B cell (primary cell): ENCODE measurements around the gene EDN1. TPM values are rescaled to one million over a fixed set of nuclear protein-coding genes. Genes with fewer than 3 reads are reported as not detected.

Experiments
- ATAC-seq: fragments of 200-7000 bp; cut with Tn5 transposase; one replicate; pipeline ENCODE4 v1.10.0; 2021; ENCODE audit warnings: low read depth, mild to moderate bottlenecking, moderate number of reproducible peaks, moderate library complexity
- CTCF ChIA-PET: fragments of 350-600 bp; sonication (Branson Sonifier 250); formaldehyde crosslinking; loops from one replicate; lab custom pipeline; 2021; ENCODE audit warnings: antibody characterized with exemption, inconsistent platforms; lab: Charles Lee
- POLR2A ChIA-PET: fragments of 350-600 bp; sonication (Branson Sonifier 250); formaldehyde crosslinking; loops from one replicate; lab custom pipeline; 2021; ENCODE audit warnings: antibody characterized with exemption; lab: Charles Lee
- DNase-seq: peaks from one replicate; pipeline ENCODE4 v3.0.0; 2013
- H2AFZ ChIP-seq: 2 replicates; pipeline ENCODE4 v1.6.1; 2012; ENCODE audit warnings: mild to moderate bottlenecking, low read depth, low read length; ENCODE audit not compliant: insufficient read depth, poor library complexity, severe bottlenecking
- H3K27ac ChIP-seq, 2 donors: 1 replicate in 1 of 2; 2 replicates in 1 of 2; pipeline ENCODE4 v1.5.1; 2012 to 2013; ENCODE audit warnings: low read length in 2 of 2, mild to moderate bottlenecking in 2 of 2, moderate library complexity in 1 of 2
- H3K27me3 ChIP-seq, 4 experiments: fragments of 200-600 bp in 1 of 4; sonication (generic) in 1 of 4; replicated peaks in 1 of 4; 1 replicate in 2 of 4; 2 replicates in 2 of 4; pipeline versions ENCODE4 v1.6.1 to v1.7.0; 2013 to 2016; ENCODE audit warnings: low read length in 3 of 4, mild to moderate bottlenecking in 2 of 4, mixed read lengths in 1 of 4, moderate library complexity in 1 of 4; ENCODE audit not compliant: insufficient read depth in 4 of 4, control insufficient read depth in 3 of 4; ENCODE audit errors: control extremely low read depth in 1 of 4
- H3K36me3 ChIP-seq, 2 experiments: replicated peaks in 1 of 2; 1 replicate in 1 of 2; 2 replicates in 1 of 2; pipeline versions ENCODE4 v1.6.1 to v1.7.1; 2013; ENCODE audit warnings: low read length in 1 of 2; ENCODE audit not compliant: insufficient read depth in 2 of 2, control insufficient read depth in 1 of 2; ENCODE audit errors: control extremely low read depth in 1 of 2, extremely low read depth in 1 of 2
- H3K4me1 ChIP-seq, 2 donors: fragments of 200-600 bp in 1 of 2; sonication (generic) in 1 of 2; 1 replicate in 1 of 2; 2 replicates in 1 of 2; pipeline versions ENCODE4 v1.5.1 to v1.6.1; 2013 to 2017; ENCODE audit warnings: low read length in 2 of 2; ENCODE audit not compliant: control insufficient read depth in 2 of 2, insufficient read depth in 2 of 2
- H3K4me2 ChIP-seq: replicated peaks from 2 replicates; pipeline ENCODE3; 2012; ENCODE audit warnings: mild to moderate bottlenecking, low read depth, low read length; ENCODE audit not compliant: poor library complexity, severe bottlenecking
- H3K4me3 ChIP-seq, 5 experiments: fragments of 200-600 bp in 1 of 5; sonication (generic) in 1 of 5; 1 replicate in 3 of 5; 2 replicates in 2 of 5; pipeline versions ENCODE4 v1.5.1 to v1.7.0; 2011 to 2016; ENCODE audit warnings: low read length in 4 of 5, mild to moderate bottlenecking in 4 of 5, low read depth in 2 of 5, control low read depth in 1 of 5, moderate library complexity in 1 of 5; ENCODE audit not compliant: insufficient read depth in 1 of 5; ENCODE audit errors: control extremely low read depth in 1 of 5, extremely low read depth in 1 of 5
- H3K79me2 ChIP-seq: fragments of 200-600 bp; sonication (generic); one replicate; pipeline ENCODE4 v1.6.0; 2016; ENCODE audit warnings: low read length; ENCODE audit not compliant: control insufficient read depth, insufficient read depth
- H3K9ac ChIP-seq: fragments of 200-600 bp; sonication (generic); 2 replicates; pipeline ENCODE4 v1.6.1; 2017; ENCODE audit warnings: mild to moderate bottlenecking, low read length, moderate library complexity
- H3K9me3 ChIP-seq, 3 donors: one replicate each; pipeline versions ENCODE4 v1.6.1 to v1.7.1; 2013; ENCODE audit warnings: low read length in 2 of 3; ENCODE audit not compliant: control insufficient read depth in 2 of 3, insufficient read depth in 1 of 3; ENCODE audit errors: control extremely low read depth in 1 of 3
- H4K20me1 ChIP-seq: 2 replicates; pipeline ENCODE4 v1.6.0; 2012; ENCODE audit warnings: mild to moderate bottlenecking, low read length; ENCODE audit not compliant: insufficient read depth, control insufficient read depth, poor library complexity, severe bottlenecking
- H3K27ac Mint-ChIP-seq: one replicate; pipeline ENCODE4 v1.8.0; 2021; ENCODE audit warnings: mixed read lengths
- H3K27me3 Mint-ChIP-seq: one replicate; pipeline ENCODE4 v1.8.0; 2021; ENCODE audit warnings: mixed read lengths
- H3K4me1 Mint-ChIP-seq: one replicate; pipeline ENCODE4 v1.8.0; 2021; ENCODE audit warnings: mixed read lengths
- H3K4me3 Mint-ChIP-seq: one replicate; pipeline ENCODE4 v1.8.0; 2021; ENCODE audit warnings: mixed read lengths
- H3K9me3 Mint-ChIP-seq: one replicate; pipeline ENCODE4 v1.8.0; 2022; ENCODE audit warnings: mixed read lengths; ENCODE audit not compliant: insufficient read depth
- EZH2 ChIP-seq: IDR thresholded peaks from 2 replicates; pipeline ENCODE4 v1.6.1; 2012; ENCODE audit warnings: borderline replicate concordance, low read depth, mild to moderate bottlenecking, moderate library complexity, low read length; ENCODE audit not compliant: insufficient read depth, poor library complexity, severe bottlenecking
- WGBS: methylation state at CpG from one replicate; pipeline ENCODE4 v1.1.5; 2013; ENCODE audit warnings: missing lambda C conversion rate; ENCODE audit not compliant: insufficient coverage; 5-methylcytosine and 5-hydroxymethylcytosine counted together
- intact Hi-C: fragments of 100-400 bp; cut with micrococcal nuclease; formaldehyde crosslinking; loops from one replicate; pipeline ENCODE4 v1.10.0; 2022
- polyA plus RNA-seq: library from polyadenylated mRNA; depleted of rRNA; stranded (reverse); fragments of >200 nt; gene quantifications from 2 replicates; pipeline ENCODE4 v1.2.3, GENCODE V29; 2012
- total RNA-seq, 2 donors: library from RNA; stranded (reverse); fragments of 120-200 nt in 1 of 2; gene quantifications; 1 replicate in 1 of 2; 2 replicates in 1 of 2; pipeline versions ENCODE4 v1.2.3 to v1.2.4, GENCODE V29; 2013 to 2022
- TF ChIP-seq, protein P1 (sequence below): fragments of 200-600 bp; IDR thresholded peaks from one replicate; pipeline ENCODE4 v1.8.0; 2022; ENCODE audit warnings: antibody characterized with exemption, mild to moderate bottlenecking

The EDN1 gene
- total and polyA plus RNA-seq, 2 donors (not counting 1 experiment from before 2014, with no cell fraction given), result 1.4 to 2.1 TPM

DNA sequence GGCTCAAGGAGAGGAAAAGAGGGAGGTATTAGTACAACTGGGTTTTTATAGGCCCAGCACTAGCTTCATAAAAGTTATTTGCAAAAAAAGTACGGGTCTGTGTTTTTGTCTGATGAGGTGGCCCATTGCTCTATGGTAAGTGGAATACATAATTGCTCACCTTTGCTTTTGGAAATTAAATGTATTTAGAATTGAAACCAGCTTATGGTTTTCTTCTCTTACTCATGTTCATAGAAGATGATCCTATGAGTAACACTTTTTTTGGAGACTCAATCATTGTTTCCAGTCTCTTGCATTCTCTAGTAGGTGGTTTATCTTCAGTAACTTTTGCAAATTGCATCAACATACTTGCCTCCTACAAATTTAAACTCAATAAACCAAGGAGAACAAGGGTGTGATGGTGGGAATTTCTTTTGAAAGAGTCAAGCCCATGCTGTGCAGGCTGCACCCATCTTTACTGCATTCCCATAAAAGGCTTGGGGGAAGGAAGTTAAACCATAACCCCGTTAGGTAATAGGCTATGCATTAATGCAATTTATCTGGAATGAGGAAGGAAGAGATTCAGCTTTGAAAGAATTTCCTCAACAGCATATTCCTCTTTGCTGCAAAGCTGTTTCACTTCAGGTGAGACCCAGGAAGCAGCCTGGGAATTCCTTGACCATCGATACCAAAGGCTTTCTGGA, 48.5 kb upstream of the EDN1 start:
- Histone ChIP-seq H4K20me1 (no peaks in the 10 kb centered on the region), H2AFZ (no peak overlapping the region), H3K36me3 (no peaks in the 10 kb centered on the region), H3K27me3 (no peaks in the 10 kb centered on the region), H3K4me2 (no peak overlapping the region), H3K27ac (no peak overlapping the region), H3K4me3 (no peak overlapping the region), H3K79me2 (no peaks in the 10 kb centered on the region), H3K9ac (no peak overlapping the region), H3K4me1 (no peaks in the 10 kb centered on the region), H3K9me3 (no peaks in the 10 kb centered on the region)
- ChIA-PET POLR2A (no interaction called here), CTCF (interaction anchor here (1.1 kb wide), 1 partner anchor 200 kb away, joined by 3 read pairs; no protein-coding TSS in a partner anchor)
- H3K27ac Mint-ChIP-seq, result no peak overlapping the region
- intact Hi-C loops, result no loop called here
- ATAC-seq (no peak), DNase-seq (no peak)
- WGBS, result 41% methylated on average over 2 of the region's 3 CpGs
- no peaks in the 10 kb centered on the region for H3K4me1 Mint-ChIP-seq
- no peak overlapping the region for H3K4me3 Mint-ChIP-seq
- H3K27me3 Mint-ChIP-seq, result peaks cover 9% of the 10 kb centered on the region
- no peaks in the 10 kb centered on the region for H3K9me3 Mint-ChIP-seq
- no peak for TF ChIP-seq EZH2
- TF ChIP-seq, protein P1, sequence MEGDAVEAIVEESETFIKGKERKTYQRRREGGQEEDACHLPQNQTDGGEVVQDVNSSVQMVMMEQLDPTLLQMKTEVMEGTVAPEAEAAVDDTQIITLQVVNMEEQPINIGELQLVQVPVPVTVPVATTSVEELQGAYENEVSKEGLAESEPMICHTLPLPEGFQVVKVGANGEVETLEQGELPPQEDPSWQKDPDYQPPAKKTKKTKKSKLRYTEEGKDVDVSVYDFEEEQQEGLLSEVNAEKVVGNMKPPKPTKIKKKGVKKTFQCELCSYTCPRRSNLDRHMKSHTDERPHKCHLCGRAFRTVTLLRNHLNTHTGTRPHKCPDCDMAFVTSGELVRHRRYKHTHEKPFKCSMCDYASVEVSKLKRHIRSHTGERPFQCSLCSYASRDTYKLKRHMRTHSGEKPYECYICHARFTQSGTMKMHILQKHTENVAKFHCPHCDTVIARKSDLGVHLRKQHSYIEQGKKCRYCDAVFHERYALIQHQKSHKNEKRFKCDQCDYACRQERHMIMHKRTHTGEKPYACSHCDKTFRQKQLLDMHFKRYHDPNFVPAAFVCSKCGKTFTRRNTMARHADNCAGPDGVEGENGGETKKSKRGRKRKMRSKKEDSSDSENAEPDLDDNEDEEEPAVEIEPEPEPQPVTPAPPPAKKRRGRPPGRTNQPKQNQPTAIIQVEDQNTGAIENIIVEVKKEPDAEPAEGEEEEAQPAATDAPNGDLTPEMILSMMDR, result no peak

DNA sequence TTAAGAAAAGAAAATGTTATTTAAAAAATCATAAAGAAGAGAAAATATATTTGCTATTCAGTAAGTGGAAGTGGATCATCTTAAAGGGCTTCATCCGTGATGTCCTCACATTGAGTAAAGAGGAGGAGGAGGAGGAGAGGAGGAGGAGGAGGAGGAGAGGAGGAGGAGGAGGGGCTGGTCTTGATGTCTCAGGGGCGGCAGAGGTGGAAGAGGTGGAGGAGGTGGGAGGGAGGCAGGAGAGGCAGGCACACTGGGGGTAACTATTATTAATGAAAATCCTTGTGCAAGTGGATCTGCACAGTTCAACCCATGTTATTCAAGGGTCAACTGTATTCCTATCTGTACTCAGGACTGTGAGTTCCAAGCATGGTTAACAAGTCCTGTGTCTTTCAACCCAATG, 47.0 kb upstream of the EDN1 start:
- Histone ChIP-seq H3K4me1 (no peaks in the 10 kb centered on the region), H3K4me2 (no peak overlapping the region), H3K4me3 (no peak overlapping the region), H3K27me3 (no peaks in the 10 kb centered on the region), H3K9ac (no peak overlapping the region), H3K9me3 (no peaks in the 10 kb centered on the region), H3K36me3 (no peaks in the 10 kb centered on the region), H3K79me2 (no peaks in the 10 kb centered on the region), H2AFZ (no peak overlapping the region), H4K20me1 (no peaks in the 10 kb centered on the region), H3K27ac (no peak overlapping the region)
- TF ChIP-seq, protein P1, result no peak
- no peak for TF ChIP-seq EZH2
- no CpG with 5 or more reads among the region's 2 CpGs for WGBS
- H3K27me3 Mint-ChIP-seq, result peaks cover 9% of the 10 kb centered on the region
- no peak overlapping the region for H3K27ac Mint-ChIP-seq
- ATAC-seq, result no peak
- CTCF ChIA-PET, result no interaction called here
- intact Hi-C loops, result no loop called here
- no peak for DNase-seq
- H3K9me3 Mint-ChIP-seq, result no peaks in the 10 kb centered on the region
- H3K4me1 Mint-ChIP-seq, result no peaks in the 10 kb centered on the region
- no peak overlapping the region for H3K4me3 Mint-ChIP-seq
- POLR2A ChIA-PET, result no interaction called here
